Right ventricle myocardium inferior (tissue), 1 donor: Measurements from ENCODE around the gene BSDC1. TPM values are rescaled to one million over a fixed set of nuclear protein-coding genes. Genes with fewer than 3 reads are reported as not detected.

ENCODE experiments used
- ATAC-seq: fragments of 200-7000 bp; cut with Tn5 transposase; one replicate; pipeline ENCODE4 v1.9.1; 2020; ENCODE audit warnings: mild to moderate bottlenecking, moderate library complexity
- DNase-seq: peaks from one replicate; pipeline ENCODE4 v3.0.0; 2021; ENCODE audit errors: missing footprints
- intact Hi-C: fragments of 100-400 bp; cut with DNase I; formaldehyde crosslinking; loops from one replicate; pipeline ENCODE4 v1.11.0; 2022
- total RNA-seq: library from RNA; stranded (reverse); fragmentation: NEBNext Ultra II Directional; extraction: Animal tissue kit (Norgen Biotek cat#: 25700); gene quantifications from one replicate; pipeline ENCODE4 v1.2.1, GENCODE V29; 2021
- donor health status: DM: no; HTN: yes; CAD: no; lungs with severe emphysema.

The BSDC1 gene
- total RNA-seq, 1 donor from 2014 or later = 41.8 TPM

- DNase-seq (no peak), ATAC-seq (no peak)
- intact Hi-C loops = no loop called here
These were observed 63.6 kb downstream of the BSDC1 start for GRCh38 chr1:32330558-32331151.

- ATAC-seq = no peak
- no peak for DNase-seq
- intact Hi-C loops = no loop called here
These were observed 64.2 kb downstream of the BSDC1 start for GRCh38 chr1:32329931-32330466.

GRCh38 chr1:32327204-32327603 is 67.0 kb downstream of the BSDC1 start:
- intact Hi-C loops = no loop called here
- ATAC-seq (no peak), DNase-seq (no peak)

GRCh38 chr1:32321712-32322291 is 72.4 kb downstream of the BSDC1 start:
- ATAC-seq (no peak), DNase-seq (no peak)
- intact Hi-C loops = no loop called here

- no peak for DNase-seq
- ATAC-seq = no peak
- intact Hi-C loops = loop anchor here (5.0 kb wide), 1 partner anchor 101 kb away; no protein-coding TSS in a partner anchor
These were observed 75.9 kb downstream of the BSDC1 start for GRCh38 chr1:32318127-32318869.

- no peak for DNase-seq
- ATAC-seq = no peak
- intact Hi-C loops = loop anchor here (5.0 kb wide), 1 partner anchor 100 kb away; no protein-coding TSS in a partner anchor
These were observed 77.4 kb downstream of the BSDC1 start for GRCh38 chr1:32316903-32317277.

Other genes with a start within 250 kb of the BSDC1 start
- 17.4 TPM for gene TXLNA, start 214.8 kb downstream of the BSDC1 start, total RNA-seq
- 25.8 TPM for gene CCDC28B, start 193.8 kb downstream of the BSDC1 start, total RNA-seq
- 0.81 TPM for gene IQCC, start 188.8 kb downstream of the BSDC1 start, total RNA-seq
- not detected for gene DCDC2B, start 185.4 kb downstream of the BSDC1 start, total RNA-seq
- 8.8 TPM for gene TMEM234, start 172.1 kb downstream of the BSDC1 start, total RNA-seq
- gene EIF3I, start 172.0 kb downstream of the BSDC1 start, total RNA-seq = 108 TPM
- 10.5 TPM for gene FAM167B, start 147.2 kb downstream of the BSDC1 start, total RNA-seq
- gene LCK, start 143.2 kb downstream of the BSDC1 start, total RNA-seq = 0.57 TPM
- gene HDAC1, start 102.4 kb downstream of the BSDC1 start, total RNA-seq = 40.6 TPM
- gene MARCKSL1, start 58.2 kb downstream of the BSDC1 start, total RNA-seq = 28.5 TPM
- gene FAM229A, start 32.0 kb downstream of the BSDC1 start, total RNA-seq = 2.4 TPM
- gene TSSK3, start 31.9 kb downstream of the BSDC1 start, total RNA-seq = 1.2 TPM
- gene ZBTB8B, start 70.6 kb upstream of the BSDC1 start, total RNA-seq = not detected
- 2.8 TPM for gene ZBTB8A, start 145.0 kb upstream of the BSDC1 start, total RNA-seq